Breast epithelium (tissue), 4 donors: ENCODE measurements around the gene HSD17B3. TPM values are rescaled to one million over a fixed set of nuclear protein-coding genes. Genes with fewer than 3 reads are reported as not detected.

Experiments used
- DNase-seq, 2 donors: peaks; one replicate each; pipeline ENCODE4 v3.0.0-alpha.2; 2019; ENCODE audit warnings: low spot score in 2 of 2
- H3K27ac ChIP-seq, 2 donors: fragments of 200-600 bp; sonication (generic) in 1 of 2; one replicate each; pipeline ENCODE4 v1.5.1; 2016 to 2019; ENCODE audit warnings: mild to moderate bottlenecking in 1 of 2
- H3K27me3 ChIP-seq, 2 donors: fragments of 200-600 bp; sonication (generic) in 1 of 2; one replicate each; pipeline versions ENCODE4 v1.5.1 to v1.6.0; 2017 to 2019; ENCODE audit warnings: control low read depth in 1 of 2, mild to moderate bottlenecking in 1 of 2
- H3K36me3 ChIP-seq: fragments of 200-600 bp; one replicate; pipeline ENCODE4 v1.5.1; 2019
- H3K4me1 ChIP-seq, 2 donors: fragments of 200-600 bp; sonication (generic); one replicate each; pipeline ENCODE4 v1.5.1; 2016 to 2019; ENCODE audit warnings: control low read depth in 1 of 2
- H3K4me3 ChIP-seq, 3 donors: fragments of 200-600 bp; sonication (generic); 1 replicate in 2 of 3; 2 replicates in 1 of 3; pipeline ENCODE4 v1.5.1; 2016 to 2019; ENCODE audit warnings: mild to moderate bottlenecking in 3 of 3, moderate library complexity in 2 of 3
- H3K9me3 ChIP-seq, 2 donors: fragments of 200-600 bp; sonication (generic) in 1 of 2; one replicate each; pipeline ENCODE4 v1.5.1; 2016 to 2019; ENCODE audit warnings: control low read depth in 1 of 2
- CTCF ChIP-seq, 3 donors: fragments of 450-650 bp; IDR thresholded peaks; one replicate each; pipeline ENCODE4 v1.5.1; 2016 to 2017; ENCODE audit warnings: antibody characterized with exemption in 3 of 3, mild to moderate bottlenecking in 3 of 3, moderate library complexity in 3 of 3
- POLR2A ChIP-seq: fragments of 450-650 bp; IDR thresholded peaks from one replicate; pipeline ENCODE4 v1.6.1; 2016; ENCODE audit warnings: antibody characterized with exemption, mild to moderate bottlenecking, moderate library complexity
- POLR2AphosphoS5 ChIP-seq, 3 donors: sonication (generic); formaldehyde crosslinking; IDR thresholded peaks; one replicate each; pipeline ENCODE4 v1.6.1; 2017; ENCODE audit warnings: antibody characterized with exemption in 3 of 3
- intact Hi-C: fragments of 100-400 bp; cut with DNase I; formaldehyde crosslinking; loops from one replicate; pipeline ENCODE4 v1.15.1; 2023; ENCODE audit warnings: low total_unique reads
- total RNA-seq, 3 donors: library from RNA; depleted of rRNA; stranded (reverse); fragments of >200 nt; gene quantifications; one replicate each; pipeline ENCODE4 v1.1.0, GENCODE V29; 2016

HSD17B3 gene
- total RNA-seq, 3 donors from 2014 or later = 0.98 to 1.1 TPM; not detected in 1

- no peak for TF ChIP-seq CTCF (IDR thresholded peaks at IDR 0.05)
- TF ChIP-seq POLR2A = no peak
- no peak for TF ChIP-seq POLR2AphosphoS5 (IDR thresholded peaks at IDR 0.05)
- no peaks in the 10 kb centered on the region for H3K9me3 ChIP-seq
- H3K4me3 ChIP-seq = no peak overlapping the region
- no peak overlapping the region for H3K27ac ChIP-seq
- DNase-seq = no peak
- no peaks in the 10 kb centered on the region for H3K27me3 ChIP-seq
- H3K36me3 ChIP-seq = no peaks in the 10 kb centered on the region
- intact Hi-C loops = no loop called here
- H3K4me1 ChIP-seq = no peaks in the 10 kb centered on the region
Measured at GRCh38 chr9:96258967-96259366, 43.0 kb downstream of the HSD17B3 start.

GRCh38 chr9:96256800-96257199, 45.2 kb downstream of the HSD17B3 start:
- no peak overlapping the region for H3K27ac ChIP-seq

GRCh38 chr9:96255698-96256097, 46.3 kb downstream of the HSD17B3 start:
- no peak for TF ChIP-seq POLR2AphosphoS5 (IDR thresholded peaks at IDR 0.05)
- intact Hi-C loops = no loop called here
- Histone ChIP-seq H3K27me3 (peaks cover 0 to 6% of the 10 kb centered on the region in 2 donors), H3K27ac (no peak overlapping the region), H3K4me1 (no peaks in the 10 kb centered on the region), H3K9me3 (no peaks in the 10 kb centered on the region), H3K4me3 (no peak overlapping the region), H3K36me3 (no peaks in the 10 kb centered on the region)
- DNase-seq = no peak

More at GRCh38 chr9:96256800-96257199, 45.2 kb downstream of the HSD17B3 start:
- no peak for DNase-seq
- no peak for TF ChIP-seq CTCF (IDR thresholded peaks at IDR 0.05)
- no peak for TF ChIP-seq POLR2A
- TF ChIP-seq POLR2AphosphoS5 (IDR thresholded peaks at IDR 0.05) = no peak
- intact Hi-C loops = no loop called here
- H3K4me3 ChIP-seq = no peak overlapping the region
- no peaks in the 10 kb centered on the region for H3K36me3 ChIP-seq
- H3K9me3 ChIP-seq = no peaks in the 10 kb centered on the region
- H3K4me1 ChIP-seq = no peaks in the 10 kb centered on the region
- peaks cover 0 to 6% of the 10 kb centered on the region in 2 donors for H3K27me3 ChIP-seq

GRCh38 chr9:96253059-96253696, 48.8 kb downstream of the HSD17B3 start:
- Histone ChIP-seq H3K27me3 (peaks cover 0 to 6% of the 10 kb centered on the region in 2 donors), H3K9me3 (no peaks in the 10 kb centered on the region), H3K4me1 (no peaks in the 10 kb centered on the region), H3K4me3 (no peak overlapping the region), H3K36me3 (no peaks in the 10 kb centered on the region), H3K27ac (no peak overlapping the region)
- intact Hi-C loops = no loop called here
- DNase-seq = no peak
- TF ChIP-seq CTCF (IDR thresholded peaks at IDR 0.05) (no peak), POLR2A (no peak), POLR2AphosphoS5 (IDR thresholded peaks at IDR 0.05) (no peak)

GRCh38 chr9:96251451-96251850, 50.5 kb downstream of the HSD17B3 start:
- no peak for TF ChIP-seq CTCF (IDR thresholded peaks at IDR 0.05)
- no peak overlapping the region for H3K4me3 ChIP-seq
- no peaks in the 10 kb centered on the region for H3K9me3 ChIP-seq
- intact Hi-C loops = no loop called here
- no peak overlapping the region for H3K27ac ChIP-seq
- no peak for DNase-seq
- no peaks in the 10 kb centered on the region for H3K36me3 ChIP-seq
- no peaks in the 10 kb centered on the region for H3K4me1 ChIP-seq
- H3K27me3 ChIP-seq = peaks cover 0 to 13% of the 10 kb centered on the region in 2 donors

GRCh38 chr9:96249746-96250145, 52.2 kb downstream of the HSD17B3 start:
- no peak for DNase-seq
- no peak overlapping the region for H3K4me3 ChIP-seq
- H3K36me3 ChIP-seq = no peaks in the 10 kb centered on the region
- H3K4me1 ChIP-seq = no peaks in the 10 kb centered on the region
- H3K9me3 ChIP-seq = peaks cover 0 to 4% of the 10 kb centered on the region in 2 donors
- H3K27me3 ChIP-seq = peaks cover 0 to 19% of the 10 kb centered on the region in 2 donors
- intact Hi-C loops = no loop called here
- no peak for TF ChIP-seq POLR2A
- H3K27ac ChIP-seq = no peak overlapping the region
